Activated CD4-positive, alpha-beta memory T cell treated with anti-CD3 and anti-CD28 coated beads, Interleukin-2, amount 10 ng/mL, durations not matched to agents 7 days and 5 days (primary cell): ENCODE data around the gene NXN. TPM values are rescaled to one million over a fixed set of nuclear protein-coding genes. Genes with fewer than 3 reads are reported as not detected.
"Not testable (repeated sequence)": the region's sequence is repeated elsewhere in the genome, so short reads cannot be mapped to it uniquely, and the experiment has no call there.

Experiments
- CTCF ChIA-PET: fragments of 350-600 bp; sonication (Branson Sonifier 250); formaldehyde crosslinking; loops from one replicate; lab custom pipeline; 2021; ENCODE audit warnings: antibody characterized with exemption, inconsistent platforms; lab: Charles Lee
- POLR2A ChIA-PET: fragments of 350-600 bp; sonication (Branson Sonifier 250); formaldehyde crosslinking; loops from one replicate; lab custom pipeline; 2021; ENCODE audit warnings: antibody characterized with exemption; lab: Charles Lee
- DNase-seq: peaks from one replicate; pipeline ENCODE4 v3.0.0-alpha.2; 2020
- H3K27ac Mint-ChIP-seq: one replicate; pipeline ENCODE4 v1.8.0; 2021; ENCODE audit warnings: mild to moderate bottlenecking, mixed read lengths
- H3K27me3 Mint-ChIP-seq: one replicate; pipeline ENCODE4 v1.8.0; 2021; ENCODE audit warnings: mixed read lengths
- H3K36me3 Mint-ChIP-seq: one replicate; pipeline ENCODE4 v1.8.0; 2021; ENCODE audit warnings: low read depth, mixed read lengths
- H3K4me1 Mint-ChIP-seq: one replicate; pipeline ENCODE4 v1.8.0; 2021; ENCODE audit warnings: mixed read lengths
- H3K4me3 Mint-ChIP-seq: one replicate; pipeline ENCODE4 v1.8.0; 2021; ENCODE audit warnings: mild to moderate bottlenecking, mixed read lengths
- H3K9me3 Mint-ChIP-seq: one replicate; pipeline ENCODE4 v1.8.0; 2021; ENCODE audit warnings: mixed read lengths
- total RNA-seq, 2 experiments: library from RNA; stranded (reverse); gene quantifications; one replicate each; pipeline ENCODE4 v1.2.3, GENCODE V29; 2021

NXN gene
- total RNA-seq, 2 experiments from 2014 or later = 0.23 to 0.30 TPM

- Mint-ChIP-seq H3K9me3 (no peaks in the 10 kb centered on the region), H3K36me3 (no peaks in the 10 kb centered on the region), H3K4me1 (no peaks in the 10 kb centered on the region), H3K27ac (no peak overlapping the region), H3K27me3 (peaks cover 18% of the 10 kb centered on the region), H3K4me3 (no peak overlapping the region)
- ChIA-PET POLR2A (interaction anchor here (1.0 kb wide), 1 partner anchor 9 kb away, joined by 3 read pairs; no protein-coding TSS in a partner anchor), CTCF (interaction anchor here (0.7 kb wide), 1 partner anchor 764 kb away, joined by 3 read pairs; no protein-coding TSS in a partner anchor)
- no peak for DNase-seq
Measured at GRCh38 chr17:914561-914960, 65.0 kb downstream of the NXN start.

GRCh38 chr17:913207-913606 lies 66.4 kb downstream of the NXN start:
- H3K9me3 Mint-ChIP-seq = no peaks in the 10 kb centered on the region
- H3K27ac Mint-ChIP-seq = no peak overlapping the region
- ChIA-PET POLR2A (no interaction called here), CTCF (no interaction called here)
- H3K36me3 Mint-ChIP-seq = no peaks in the 10 kb centered on the region
- H3K4me3 Mint-ChIP-seq = no peak overlapping the region
- no peak for DNase-seq
- H3K4me1 Mint-ChIP-seq = no peaks in the 10 kb centered on the region
- H3K27me3 Mint-ChIP-seq = peaks cover 18% of the 10 kb centered on the region

GRCh38 chr17:909642-910323 lies 69.8 kb downstream of the NXN start:
- Mint-ChIP-seq H3K4me1 (no peaks in the 10 kb centered on the region), H3K27me3 (peaks cover 25% of the 10 kb centered on the region), H3K36me3 (no peaks in the 10 kb centered on the region), H3K4me3 (no peak overlapping the region), H3K9me3 (no peaks in the 10 kb centered on the region), H3K27ac (no peak overlapping the region)
- POLR2A ChIA-PET = no interaction called here
- no peak for DNase-seq
- CTCF ChIA-PET = no interaction called here

- ChIA-PET POLR2A (no interaction called here), CTCF (no interaction called here)
- H3K27me3 Mint-ChIP-seq = peaks cover 26% of the 10 kb centered on the region
- DNase-seq = no peak
- H3K36me3 Mint-ChIP-seq = no peaks in the 10 kb centered on the region
- H3K9me3 Mint-ChIP-seq = no peaks in the 10 kb centered on the region
- H3K4me3 Mint-ChIP-seq = no peak overlapping the region
- no peaks in the 10 kb centered on the region for H3K4me1 Mint-ChIP-seq
- H3K27ac Mint-ChIP-seq = no peak overlapping the region
Measured at GRCh38 chr17:907725-908124, 71.9 kb downstream of the NXN start.

GRCh38 chr17:905708-906107 lies 73.9 kb downstream of the NXN start:
- H3K27ac Mint-ChIP-seq, H3K4me1 Mint-ChIP-seq, CTCF ChIA-PET, H3K4me3 Mint-ChIP-seq, H3K36me3 Mint-ChIP-seq, H3K9me3 Mint-ChIP-seq, DNase-seq: not testable (repeated sequence)
- H3K27me3 Mint-ChIP-seq = peaks cover 22% of the 10 kb centered on the region
- POLR2A ChIA-PET = interaction anchor here (0.6 kb wide), 1 partner anchor 9 kb away, joined by 3 read pairs; no protein-coding TSS in a partner anchor

GRCh38 chr17:903691-904481 lies 75.7 kb downstream of the NXN start:
- Mint-ChIP-seq H3K4me1 (no peaks in the 10 kb centered on the region), H3K9me3 (no peaks in the 10 kb centered on the region), H3K27ac (no peak overlapping the region), H3K27me3 (peaks cover 19% of the 10 kb centered on the region), H3K4me3 (no peak overlapping the region), H3K36me3 (no peaks in the 10 kb centered on the region)
- ChIA-PET POLR2A (no interaction called here), CTCF (no interaction called here)
- DNase-seq = no peak

GRCh38 chr17:902463-902862 lies 77.1 kb downstream of the NXN start:
- Mint-ChIP-seq H3K27me3 (peaks cover 21% of the 10 kb centered on the region), H3K4me1 (no peaks in the 10 kb centered on the region), H3K36me3 (no peaks in the 10 kb centered on the region), H3K9me3 (no peaks in the 10 kb centered on the region), H3K4me3 (no peak overlapping the region), H3K27ac (no peak overlapping the region)
- CTCF ChIA-PET = no interaction called here
- no peak for DNase-seq
- POLR2A ChIA-PET = no interaction called here

GRCh38 chr17:901964-902363 lies 77.6 kb downstream of the NXN start:
- POLR2A ChIA-PET = no interaction called here
- Mint-ChIP-seq H3K36me3 (no peaks in the 10 kb centered on the region), H3K4me3 (no peak overlapping the region), H3K27me3 (peaks cover 25% of the 10 kb centered on the region), H3K27ac (no peak overlapping the region), H3K9me3 (no peaks in the 10 kb centered on the region), H3K4me1 (no peaks in the 10 kb centered on the region)
- DNase-seq = no peak
- CTCF ChIA-PET = no interaction called here

GRCh38 chr17:901191-901950 lies 78.2 kb downstream of the NXN start:
- no peak for DNase-seq
- no peaks in the 10 kb centered on the region for H3K36me3 Mint-ChIP-seq
- ChIA-PET POLR2A (no interaction called here), CTCF (interaction anchor here (0.6 to 1.1 kb wide), 3 partner anchors 33 to 703 kb away, joined by 4 to 5 read pairs (median 4); no protein-coding TSS in a partner anchor)
- H3K9me3 Mint-ChIP-seq = no peaks in the 10 kb centered on the region
- H3K4me1 Mint-ChIP-seq = no peaks in the 10 kb centered on the region
- H3K27ac Mint-ChIP-seq = no peak overlapping the region
- H3K27me3 Mint-ChIP-seq = peaks cover 29% of the 10 kb centered on the region
- no peak overlapping the region for H3K4me3 Mint-ChIP-seq

GRCh38 chr17:900336-900934 lies 79.1 kb downstream of the NXN start:
- no peaks in the 10 kb centered on the region for H3K4me1 Mint-ChIP-seq
- no peak overlapping the region for H3K27ac Mint-ChIP-seq
- POLR2A ChIA-PET = no interaction called here
- H3K27me3 Mint-ChIP-seq = peaks cover 27% of the 10 kb centered on the region
- no peak for DNase-seq
- no peaks in the 10 kb centered on the region for H3K36me3 Mint-ChIP-seq
- H3K9me3 Mint-ChIP-seq = no peaks in the 10 kb centered on the region
- CTCF ChIA-PET = interaction anchor here (0.6 to 1.1 kb wide), 3 partner anchors 32 to 702 kb away, joined by 4 to 5 read pairs (median 4); no protein-coding TSS in a partner anchor
- no peak overlapping the region for H3K4me3 Mint-ChIP-seq

- Mint-ChIP-seq H3K27me3 (peaks cover 20% of the 10 kb centered on the region), H3K9me3 (no peaks in the 10 kb centered on the region), H3K27ac (no peak overlapping the region), H3K36me3 (no peaks in the 10 kb centered on the region), H3K4me3 (no peak overlapping the region), H3K4me1 (no peaks in the 10 kb centered on the region)
- DNase-seq = no peak
- ChIA-PET POLR2A (no interaction called here), CTCF (no interaction called here)
Measured at GRCh38 chr17:897970-898619, 81.5 kb downstream of the NXN start.

GRCh38 chr17:896953-897661 lies 82.5 kb downstream of the NXN start:
- Mint-ChIP-seq H3K4me1 (no peaks in the 10 kb centered on the region), H3K9me3 (no peaks in the 10 kb centered on the region), H3K27me3 (peaks cover 20% of the 10 kb centered on the region), H3K36me3 (no peaks in the 10 kb centered on the region), H3K27ac (no peak overlapping the region), H3K4me3 (no peak overlapping the region)
- ChIA-PET CTCF (interaction anchor here (0.5 kb wide), 1 partner anchor 8 kb away, joined by 3 read pairs; no protein-coding TSS in a partner anchor), POLR2A (no interaction called here)
- DNase-seq = no peak
